ENCODE data around the gene CTSD.

CTSD gene

GRCh38 chr11:1743585-1744136 is 20.1 kb downstream of the CTSD start:
- no peak for DNase-seq

GRCh38 chr11:1742869-1743584 is 20.7 kb downstream of the CTSD start:
- no peak for DNase-seq

GRCh38 chr11:1742371-1742770 is 21.4 kb downstream of the CTSD start:
- no peak for DNase-seq

- no peak for DNase-seq
Measured at GRCh38 chr11:1741741-1742140, 22.0 kb downstream of the CTSD start.

- DNase-seq: no peak
Measured at GRCh38 chr11:1740786-1741530, 22.8 kb downstream of the CTSD start.

- DNase-seq: no peak
Measured at GRCh38 chr11:1739576-1739975, 24.2 kb downstream of the CTSD start.

GRCh38 chr11:1738380-1738779 is 25.3 kb downstream of the CTSD start:
- DNase-seq: no peak

- no peak for DNase-seq
Measured at GRCh38 chr11:1737080-1737757, 26.5 kb downstream of the CTSD start.

GRCh38 chr11:1736447-1736992 is 27.2 kb downstream of the CTSD start:
- DNase-seq: no peak

GRCh38 chr11:1735271-1735670 is 28.5 kb downstream of the CTSD start:
- no peak for DNase-seq

GRCh38 chr11:1734641-1735081 is 29.1 kb downstream of the CTSD start:
- DNase-seq: no peak

- DNase-seq: no peak
Measured at GRCh38 chr11:1733716-1734640, 29.7 kb downstream of the CTSD start.

GRCh38 chr11:1733009-1733715 is 30.6 kb downstream of the CTSD start:
- no peak for DNase-seq

- DNase-seq: no peak
Measured at GRCh38 chr11:1732418-1733008, 31.2 kb downstream of the CTSD start.

GRCh38 chr11:1731451-1732059 is 32.2 kb downstream of the CTSD start:
- no peak for DNase-seq

GRCh38 chr11:1730059-1730629 is 33.6 kb downstream of the CTSD start:
- DNase-seq: no peak

GRCh38 chr11:1729692-1730011 is 34.1 kb downstream of the CTSD start:
- no peak for DNase-seq

GRCh38 chr11:1728931-1729691 is 34.6 kb downstream of the CTSD start:
- no peak for DNase-seq

GRCh38 chr11:1728301-1728700 is 35.4 kb downstream of the CTSD start:
- DNase-seq: no peak

- no peak for DNase-seq
Measured at GRCh38 chr11:1727861-1728260, 35.9 kb downstream of the CTSD start.
